OCI-LY1 (cell line): ENCODE results near the gene ACTR2.

ENCODE experiments used
- EZH2 ChIP-seq: fragments of 200-600 bp; sonication (generic), shearing (Covaris generic); IDR thresholded peaks from 2 replicates; pipeline ENCODE4 v1.8.0; 2017; ENCODE audit warnings: borderline replicate concordance, mixed run types, mild to moderate bottlenecking, antibody characterized with exemption, low read length, moderate library complexity, mixed read lengths
- TF ChIP-seq, protein P1 (sequence below): fragments of 200-600 bp; sonication (generic), shearing (Covaris generic); IDR thresholded peaks from 2 replicates; pipeline ENCODE4 v1.5.1; 2017; ENCODE audit warnings: mild to moderate bottlenecking, antibody characterized with exemption, low read length, moderate library complexity, mixed read lengths

DNA sequence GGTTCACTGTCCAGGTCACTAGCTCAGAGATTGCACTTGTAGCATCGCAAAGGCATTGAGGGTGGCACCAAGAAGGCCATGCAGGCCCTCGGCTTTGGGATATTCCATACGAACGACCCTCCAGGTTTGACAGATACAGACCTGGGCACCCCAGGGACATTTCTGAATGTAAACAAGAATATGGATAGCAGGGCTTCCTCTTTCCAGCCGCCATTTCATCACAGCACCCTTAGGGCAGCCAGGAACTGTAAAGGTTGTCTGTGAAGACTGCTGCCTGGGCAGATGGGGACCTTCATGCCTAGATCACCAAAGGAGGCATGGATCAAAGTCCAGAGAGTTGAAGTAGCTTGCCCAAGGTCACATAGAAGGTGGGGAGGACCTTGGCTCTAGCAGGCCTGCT is 70.5 kb downstream of the ACTR2 start:
- TF ChIP-seq, protein P1, sequence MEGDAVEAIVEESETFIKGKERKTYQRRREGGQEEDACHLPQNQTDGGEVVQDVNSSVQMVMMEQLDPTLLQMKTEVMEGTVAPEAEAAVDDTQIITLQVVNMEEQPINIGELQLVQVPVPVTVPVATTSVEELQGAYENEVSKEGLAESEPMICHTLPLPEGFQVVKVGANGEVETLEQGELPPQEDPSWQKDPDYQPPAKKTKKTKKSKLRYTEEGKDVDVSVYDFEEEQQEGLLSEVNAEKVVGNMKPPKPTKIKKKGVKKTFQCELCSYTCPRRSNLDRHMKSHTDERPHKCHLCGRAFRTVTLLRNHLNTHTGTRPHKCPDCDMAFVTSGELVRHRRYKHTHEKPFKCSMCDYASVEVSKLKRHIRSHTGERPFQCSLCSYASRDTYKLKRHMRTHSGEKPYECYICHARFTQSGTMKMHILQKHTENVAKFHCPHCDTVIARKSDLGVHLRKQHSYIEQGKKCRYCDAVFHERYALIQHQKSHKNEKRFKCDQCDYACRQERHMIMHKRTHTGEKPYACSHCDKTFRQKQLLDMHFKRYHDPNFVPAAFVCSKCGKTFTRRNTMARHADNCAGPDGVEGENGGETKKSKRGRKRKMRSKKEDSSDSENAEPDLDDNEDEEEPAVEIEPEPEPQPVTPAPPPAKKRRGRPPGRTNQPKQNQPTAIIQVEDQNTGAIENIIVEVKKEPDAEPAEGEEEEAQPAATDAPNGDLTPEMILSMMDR, result no peak
- TF ChIP-seq EZH2, result no peak
